ENCODE data around the gene SSC4D. TPM values are rescaled to one million over a fixed set of nuclear protein-coding genes. Genes with fewer than 3 reads are reported as not detected.

SSC4D gene
- total and polyA plus RNA-seq, 4 donors: 0.28 to 2.1 (median 1.9) TPM

GRCh38 chr7:76400248-76400647 is 9.2 kb downstream of the SSC4D start:
- no peak overlapping the region for H3K27ac ChIP-seq (ENCODE audit: low read depth in 1 of 2, low read length in 1 of 2)
- no peak overlapping the region for H3K9ac ChIP-seq (ENCODE audit: insufficient read depth in 1 of 2, low read length in 2 of 2)
- no peak overlapping the region for H3K4me3 ChIP-seq
- DNase-seq (no peak), ATAC-seq (ENCODE audit: insufficient read depth, low FRiP score) (no peak)
- H3K36me3 ChIP-seq (ENCODE audit: control insufficient read depth in 4 of 4, insufficient read depth in 4 of 4, low read length in 4 of 4): no peaks in the 10 kb centered on the region
- H3K9me3 ChIP-seq (ENCODE audit: control insufficient read depth in 4 of 4, insufficient read depth in 3 of 4, low read length in 3 of 4): peaks cover 0 to 1% (median 0%) of the 10 kb centered on the region in 4 donors
- H3K4me1 ChIP-seq (ENCODE audit: control insufficient read depth in 5 of 5, insufficient read depth in 5 of 5, low read length in 5 of 5): peaks cover 0 to 12% (median 5%) of the 10 kb centered on the region in 5 donors
- WGBS, 2 donors: 87 to 94% methylated on average over 23 of the region's 23 CpGs
- H3K27me3 ChIP-seq (ENCODE audit: control insufficient read depth in 3 of 3, insufficient read depth in 3 of 3, low read length in 2 of 3): no peaks in the 10 kb centered on the region
- no peak for TF ChIP-seq CTCF (IDR thresholded peaks at IDR 0.05; ENCODE audit: control extremely low read depth, extremely low read depth)

GRCh38 chr7:76397409-76398183 is 11.9 kb downstream of the SSC4D start:
- no peak for TF ChIP-seq CTCF (IDR thresholded peaks at IDR 0.05; ENCODE audit: control extremely low read depth, extremely low read depth)
- Histone ChIP-seq H3K9me3 (ENCODE audit: control insufficient read depth in 4 of 4, insufficient read depth in 3 of 4, low read length in 3 of 4) (peaks cover 0 to 1% (median 0%) of the 10 kb centered on the region in 4 donors), H3K36me3 (ENCODE audit: control insufficient read depth in 4 of 4, insufficient read depth in 4 of 4, low read length in 4 of 4) (no peaks in the 10 kb centered on the region), H3K9ac (ENCODE audit: insufficient read depth in 1 of 2, low read length in 2 of 2) (no peak overlapping the region), H3K27ac (ENCODE audit: low read depth in 1 of 2, low read length in 1 of 2) (no peak overlapping the region), H3K4me1 (ENCODE audit: control insufficient read depth in 5 of 5, insufficient read depth in 5 of 5, low read length in 5 of 5) (peaks cover 0 to 21% (median 8%) of the 10 kb centered on the region in 5 donors), H3K4me3 (peak overlapping the region; percentile 50), H3K27me3 (ENCODE audit: control insufficient read depth in 3 of 3, insufficient read depth in 3 of 3, low read length in 2 of 3) (no peaks in the 10 kb centered on the region)
- peak; percentile 46 to 71 (median 71) for DNase-seq
- whole genome bisulfite sequencing, 2 donors: 14 to 20% methylated on average over 42 to 45 of the region's 45 CpGs
- ATAC-seq (ENCODE audit: insufficient read depth, low FRiP score): peak; percentile 69

- no peak overlapping the region for H3K9ac ChIP-seq (ENCODE audit: insufficient read depth in 1 of 2, low read length in 2 of 2)
- H3K36me3 ChIP-seq (ENCODE audit: control insufficient read depth in 4 of 4, insufficient read depth in 4 of 4, low read length in 4 of 4): no peaks in the 10 kb centered on the region
- DNase-seq (no peak), ATAC-seq (ENCODE audit: insufficient read depth, low FRiP score) (no peak)
- H3K27me3 ChIP-seq (ENCODE audit: control insufficient read depth in 3 of 3, insufficient read depth in 3 of 3, low read length in 2 of 3): no peaks in the 10 kb centered on the region
- no peak overlapping the region for H3K27ac ChIP-seq (ENCODE audit: low read depth in 1 of 2, low read length in 1 of 2)
- peaks cover 0 to 1% (median 0%) of the 10 kb centered on the region in 4 donors for H3K9me3 ChIP-seq (ENCODE audit: control insufficient read depth in 4 of 4, insufficient read depth in 3 of 4, low read length in 3 of 4)
- peaks cover 0 to 23% (median 8%) of the 10 kb centered on the region in 5 donors for H3K4me1 ChIP-seq (ENCODE audit: control insufficient read depth in 5 of 5, insufficient read depth in 5 of 5, low read length in 5 of 5)
- no peak overlapping the region for H3K4me3 ChIP-seq
- WGBS, 2 donors: 64 to 70% methylated on average over 8 of the region's 8 CpGs
- no peak for TF ChIP-seq CTCF (IDR thresholded peaks at IDR 0.05; ENCODE audit: control extremely low read depth, extremely low read depth)
These were observed 12.6 kb downstream of the SSC4D start for GRCh38 chr7:76396864-76397263.
